GM12872 (cell line): Measurements from ENCODE around the gene C1QL4.
A peak's percentile ranks its signal among the peaks of the same experiment; 100 is the strongest.

Experiments used
- TF ChIP-seq, protein P1 (sequence below): IDR thresholded peaks from 3 replicates; pipeline ENCODE4 v1.5.1; 2011; ENCODE audit warnings: low read depth, mild to moderate bottlenecking, low read length, moderate library complexity; ENCODE audit not compliant: insufficient read depth

Gene C1QL4

DNA sequence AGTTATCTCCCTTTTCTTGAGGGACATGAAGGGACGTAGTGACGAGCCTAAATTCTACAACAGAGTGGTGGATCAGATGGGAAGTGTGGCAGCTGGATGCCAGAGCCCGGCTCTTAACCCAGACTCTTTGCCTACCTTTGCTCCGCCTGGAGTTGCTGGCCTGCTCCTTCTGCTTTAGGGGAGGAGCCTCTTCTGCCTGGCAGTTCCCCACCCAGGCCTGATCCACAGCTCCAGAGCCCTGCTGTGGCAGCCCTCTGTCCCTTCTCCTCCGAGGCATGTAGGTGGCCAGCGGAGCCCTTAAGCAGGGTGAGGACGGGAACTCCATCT, 44.3 kb downstream of the C1QL4 start:
- TF ChIP-seq, protein P1, sequence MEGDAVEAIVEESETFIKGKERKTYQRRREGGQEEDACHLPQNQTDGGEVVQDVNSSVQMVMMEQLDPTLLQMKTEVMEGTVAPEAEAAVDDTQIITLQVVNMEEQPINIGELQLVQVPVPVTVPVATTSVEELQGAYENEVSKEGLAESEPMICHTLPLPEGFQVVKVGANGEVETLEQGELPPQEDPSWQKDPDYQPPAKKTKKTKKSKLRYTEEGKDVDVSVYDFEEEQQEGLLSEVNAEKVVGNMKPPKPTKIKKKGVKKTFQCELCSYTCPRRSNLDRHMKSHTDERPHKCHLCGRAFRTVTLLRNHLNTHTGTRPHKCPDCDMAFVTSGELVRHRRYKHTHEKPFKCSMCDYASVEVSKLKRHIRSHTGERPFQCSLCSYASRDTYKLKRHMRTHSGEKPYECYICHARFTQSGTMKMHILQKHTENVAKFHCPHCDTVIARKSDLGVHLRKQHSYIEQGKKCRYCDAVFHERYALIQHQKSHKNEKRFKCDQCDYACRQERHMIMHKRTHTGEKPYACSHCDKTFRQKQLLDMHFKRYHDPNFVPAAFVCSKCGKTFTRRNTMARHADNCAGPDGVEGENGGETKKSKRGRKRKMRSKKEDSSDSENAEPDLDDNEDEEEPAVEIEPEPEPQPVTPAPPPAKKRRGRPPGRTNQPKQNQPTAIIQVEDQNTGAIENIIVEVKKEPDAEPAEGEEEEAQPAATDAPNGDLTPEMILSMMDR: no peak

DNA sequence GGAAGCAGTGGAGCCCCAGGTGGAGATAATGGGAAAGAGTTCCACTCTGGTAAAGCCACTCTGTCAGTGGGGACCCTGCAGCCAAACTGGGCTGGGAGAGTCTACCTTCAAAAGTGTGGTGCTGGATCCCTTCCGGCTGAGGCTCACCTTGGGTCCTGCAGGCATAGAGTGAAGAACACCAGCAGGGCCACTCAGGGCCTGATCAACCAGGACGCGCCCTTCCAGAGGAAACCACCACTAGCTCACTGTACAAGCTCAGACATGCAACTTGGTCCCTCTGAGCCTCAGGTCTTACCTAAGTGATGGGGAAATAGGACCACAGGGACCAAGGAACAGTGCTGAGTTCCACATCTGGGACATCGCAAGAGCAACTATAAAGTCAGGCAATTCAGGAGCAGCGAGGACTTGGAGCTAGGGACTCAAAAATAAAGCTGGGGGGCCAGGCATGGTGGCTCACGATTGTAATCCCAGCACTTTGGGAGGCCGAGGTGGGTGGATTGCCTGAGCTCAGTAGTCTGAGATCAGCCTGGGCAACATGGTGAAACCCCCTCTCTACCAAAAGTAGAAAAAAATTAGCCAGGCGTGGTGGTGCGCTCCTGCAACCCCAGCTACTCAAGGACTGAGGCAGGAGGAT, 47.9 kb downstream of the C1QL4 start:
- TF ChIP-seq, protein P1: no peak

- TF ChIP-seq, protein P1: peak; percentile 83
Observed at GRCh38 chr12:49288412-49288853, 48.6 kb downstream of the C1QL4 start.

DNA sequence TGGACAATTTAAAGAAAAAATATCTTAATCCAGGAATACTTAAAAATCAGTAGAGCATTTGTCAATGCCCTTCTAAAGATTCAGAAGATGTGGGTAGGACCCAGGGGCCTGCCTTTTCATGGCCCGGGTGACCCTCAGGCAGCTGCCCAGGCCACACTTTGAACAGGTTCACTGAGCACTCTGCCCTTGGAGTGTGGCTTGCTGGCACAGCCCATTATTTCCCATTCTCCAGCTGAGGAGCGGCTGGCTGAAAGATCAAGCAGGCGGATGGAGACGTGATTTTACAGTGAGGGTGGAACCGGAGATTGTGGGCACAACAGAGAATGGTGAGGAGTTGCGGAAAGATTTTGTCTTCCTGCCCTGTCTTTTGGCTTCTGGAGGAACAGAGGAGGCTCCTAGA, 49.1 kb downstream of the C1QL4 start:
- TF ChIP-seq, protein P1: no peak

GRCh38 chr12:49284672-49285071, 52.3 kb downstream of the C1QL4 start:
- TF ChIP-seq, protein P1: no peak

- TF ChIP-seq, protein P1: 0 out of 3 replicates have a peak, but pooled peaks have one; percentile 12
Observed at GRCh38 chr12:49283541-49284429, 53.2 kb downstream of the C1QL4 start.
